ENCODE data around the gene DEDD2.

DNA sequence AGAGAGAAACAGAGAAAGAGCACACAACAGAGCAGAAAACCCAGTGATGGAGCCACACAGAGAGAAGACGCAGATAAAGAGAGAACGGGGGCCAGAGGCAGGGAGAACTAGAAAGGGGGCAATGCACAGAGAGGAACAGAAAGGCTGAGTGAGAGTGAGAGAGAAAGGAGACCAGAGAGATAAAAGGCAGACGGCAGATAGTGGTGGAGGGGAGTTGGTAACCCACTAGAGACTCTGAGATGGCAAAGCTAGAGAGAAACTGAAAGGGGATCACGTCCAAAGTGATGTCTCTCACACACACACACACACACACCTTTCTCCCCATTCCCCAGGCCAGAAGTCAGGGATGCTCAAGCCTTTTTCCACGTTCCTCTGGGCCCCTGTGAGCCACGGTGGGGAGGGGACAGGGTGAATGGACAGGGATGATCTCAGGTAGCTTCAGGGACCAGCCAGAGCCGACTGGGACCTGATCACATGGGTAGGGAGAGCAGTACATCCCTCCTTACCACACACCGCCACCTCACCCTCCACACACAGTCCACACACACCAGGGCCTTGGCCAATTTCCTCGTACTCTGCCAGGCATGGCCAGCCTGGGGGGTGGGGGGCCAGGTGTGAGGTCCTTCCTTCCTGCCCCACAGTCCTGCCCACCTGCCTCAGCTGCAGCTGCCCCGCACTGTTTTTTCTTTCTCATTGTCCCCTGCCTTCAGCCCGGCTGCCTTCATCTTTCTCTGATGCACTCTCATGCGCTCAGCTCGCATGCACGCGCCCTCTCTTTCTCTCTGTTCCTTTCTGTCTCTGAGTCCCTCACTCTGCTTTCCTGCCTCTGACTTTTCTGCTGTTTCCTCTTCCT lies 62.8 kb downstream of the DEDD2 start:
- TF ChIP-seq, protein P1, sequence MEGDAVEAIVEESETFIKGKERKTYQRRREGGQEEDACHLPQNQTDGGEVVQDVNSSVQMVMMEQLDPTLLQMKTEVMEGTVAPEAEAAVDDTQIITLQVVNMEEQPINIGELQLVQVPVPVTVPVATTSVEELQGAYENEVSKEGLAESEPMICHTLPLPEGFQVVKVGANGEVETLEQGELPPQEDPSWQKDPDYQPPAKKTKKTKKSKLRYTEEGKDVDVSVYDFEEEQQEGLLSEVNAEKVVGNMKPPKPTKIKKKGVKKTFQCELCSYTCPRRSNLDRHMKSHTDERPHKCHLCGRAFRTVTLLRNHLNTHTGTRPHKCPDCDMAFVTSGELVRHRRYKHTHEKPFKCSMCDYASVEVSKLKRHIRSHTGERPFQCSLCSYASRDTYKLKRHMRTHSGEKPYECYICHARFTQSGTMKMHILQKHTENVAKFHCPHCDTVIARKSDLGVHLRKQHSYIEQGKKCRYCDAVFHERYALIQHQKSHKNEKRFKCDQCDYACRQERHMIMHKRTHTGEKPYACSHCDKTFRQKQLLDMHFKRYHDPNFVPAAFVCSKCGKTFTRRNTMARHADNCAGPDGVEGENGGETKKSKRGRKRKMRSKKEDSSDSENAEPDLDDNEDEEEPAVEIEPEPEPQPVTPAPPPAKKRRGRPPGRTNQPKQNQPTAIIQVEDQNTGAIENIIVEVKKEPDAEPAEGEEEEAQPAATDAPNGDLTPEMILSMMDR (IDR thresholded peaks at IDR 0.05; ENCODE audit: low read depth, low read length) = no peak
- TF ChIP-seq POLR2A (IDR thresholded peaks at IDR 0.05; ENCODE audit: extremely low read depth, insufficient read length) = no peak

Data from NB4 (cell line).